Prostate gland (tissue), 2 donors: Measurements from ENCODE around the gene SEZ6.

Experiments used
- CTCF ChIP-seq, 4 experiments: fragments of 200-600 bp in 2 of 4; fragments of 450-650 bp in 2 of 4; sonication (generic) in 2 of 4; IDR thresholded peaks; 1 replicate in 3 of 4; 2 replicates in 1 of 4; pipeline ENCODE4 v1.5.1; 2016 to 2019; ENCODE audit warnings: antibody characterized with exemption in 4 of 4, mild to moderate bottlenecking in 2 of 4, moderate library complexity in 2 of 4
- POLR2A ChIP-seq: fragments of 450-650 bp; IDR thresholded peaks from one replicate; pipeline ENCODE4 v1.6.1; 2016; ENCODE audit warnings: antibody characterized with exemption, mild to moderate bottlenecking
- POLR2AphosphoS5 ChIP-seq: sonication (generic); formaldehyde crosslinking; IDR thresholded peaks from one replicate; pipeline ENCODE4 v1.6.1; 2017; ENCODE audit warnings: antibody characterized with exemption

- no peak for TF ChIP-seq POLR2A
- no peak for TF ChIP-seq CTCF (IDR thresholded peaks at IDR 0.05)
- no peak for TF ChIP-seq POLR2AphosphoS5
Measured at GRCh38 chr17:28992625-28993600, 12.9 kb downstream of the SEZ6 start.
